NCI-H2196 (cell line): ENCODE results near the gene TMEM131.
"Not testable (repeated sequence)": the region's sequence is repeated elsewhere in the genome, so short reads cannot be mapped to it uniquely, and the experiment has no call there.

Experiments
- DNase-seq: peaks from one replicate; lab custom pipeline; 2025; ENCODE audit not compliant: unreplicated experiment; lab: John Stamatoyannopoulos, UW

TMEM131 gene

DNA sequence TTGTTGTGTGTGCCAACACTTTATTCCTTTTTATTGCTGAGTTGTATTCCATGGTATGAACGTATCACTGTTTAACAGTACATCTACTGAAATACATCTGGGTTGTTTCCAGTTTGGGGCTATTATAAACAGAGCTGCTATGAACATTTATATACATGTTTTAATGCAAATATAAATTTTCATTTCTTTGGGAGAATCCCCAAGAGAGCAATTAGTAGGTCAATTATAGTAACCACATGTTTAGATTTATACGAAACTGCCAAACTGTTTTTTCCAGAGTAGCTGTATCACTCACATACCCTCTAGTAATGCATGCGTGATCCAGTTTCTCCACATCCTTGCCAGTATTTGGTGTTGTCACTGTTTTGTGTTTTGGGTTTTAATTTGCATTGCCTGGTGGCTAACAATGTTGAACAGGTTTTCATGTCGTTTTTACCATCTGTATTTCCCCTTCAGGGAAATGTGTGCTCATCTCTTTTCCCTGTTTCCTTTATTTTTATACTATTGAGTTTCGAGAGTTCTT is 81.0 kb downstream of the TMEM131 start:
- no peak for DNase-seq

DNA sequence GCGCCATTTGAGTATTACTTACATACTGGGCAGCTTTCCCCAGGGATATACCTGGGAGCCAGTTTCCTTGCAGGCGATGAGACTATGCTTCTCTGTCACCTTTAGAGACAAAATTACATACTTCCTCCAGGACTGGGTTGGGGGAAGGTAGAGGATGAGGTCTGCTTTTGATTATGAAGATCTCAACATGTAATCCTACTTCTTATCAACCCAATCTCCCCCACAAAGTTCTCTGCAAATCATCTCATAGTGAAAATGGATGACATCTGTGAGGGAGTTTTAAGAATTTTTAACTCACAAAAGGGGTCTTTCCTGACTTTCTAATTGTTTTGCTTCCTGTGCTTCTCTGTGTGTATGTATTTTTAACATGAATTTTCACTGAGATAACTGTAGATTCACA is 81.9 kb downstream of the TMEM131 start:
- DNase-seq: no peak

DNA sequence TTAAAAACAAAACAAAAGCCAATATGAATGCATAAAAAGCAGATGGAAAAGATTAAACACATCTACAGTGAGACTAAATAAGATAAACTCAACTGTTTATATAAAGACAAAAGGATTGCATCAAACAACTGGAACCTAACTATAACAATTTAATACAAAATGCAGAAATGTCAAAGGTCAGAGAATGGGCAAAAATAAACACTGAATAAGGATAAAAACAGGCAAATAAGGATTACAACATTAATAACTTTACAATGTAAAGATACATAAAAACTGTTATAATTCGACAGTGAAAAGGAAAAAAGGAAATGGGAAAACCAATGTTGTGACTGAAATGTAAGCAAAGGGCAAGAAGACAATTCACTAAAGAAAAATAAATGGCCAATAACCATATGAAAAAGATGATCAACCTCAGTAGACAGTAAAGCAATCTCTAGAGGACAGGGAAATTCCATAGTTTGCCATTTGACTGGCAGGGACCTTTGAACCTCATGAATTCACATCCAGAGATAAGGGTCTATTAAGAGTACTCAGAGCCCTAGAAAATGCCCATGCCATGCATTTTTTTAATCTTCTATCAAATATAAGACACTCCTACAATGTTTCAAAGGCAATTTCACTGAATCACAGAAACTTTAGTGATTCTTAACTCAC is 83.7 kb downstream of the TMEM131 start:
- DNase-seq: no peak

DNA sequence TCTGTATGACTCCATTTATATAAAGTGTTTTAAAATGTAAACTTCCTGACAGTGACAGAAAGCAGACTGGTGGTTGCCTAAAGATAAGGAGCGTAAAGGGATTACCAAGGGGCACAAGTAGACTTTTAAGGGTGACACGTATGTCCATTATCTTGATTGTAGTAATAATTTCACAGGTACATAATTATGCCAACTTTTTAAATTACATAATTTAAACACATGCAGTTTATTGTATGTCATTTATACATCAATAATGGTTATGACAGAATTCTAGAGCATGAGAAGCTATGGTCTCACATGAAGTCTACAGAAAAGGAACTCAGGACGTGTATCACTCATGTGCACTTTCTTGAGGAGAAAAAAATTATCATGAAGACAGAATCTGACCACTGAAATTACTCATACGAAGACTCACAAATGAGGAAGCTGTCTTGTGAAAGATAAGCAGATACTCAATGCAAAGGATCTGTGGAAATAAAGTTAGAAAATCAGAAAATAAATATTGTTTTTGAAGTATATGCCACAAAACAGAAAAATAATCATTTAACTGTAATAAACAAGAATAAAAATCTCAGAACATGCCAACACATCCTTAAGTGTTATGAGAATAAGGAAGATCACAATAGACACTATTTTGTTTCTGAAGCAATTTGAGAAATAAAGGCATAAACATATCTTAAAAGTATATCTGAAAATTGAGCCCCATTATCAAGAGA is 84.4 kb downstream of the TMEM131 start:
- DNase-seq: no peak

DNA sequence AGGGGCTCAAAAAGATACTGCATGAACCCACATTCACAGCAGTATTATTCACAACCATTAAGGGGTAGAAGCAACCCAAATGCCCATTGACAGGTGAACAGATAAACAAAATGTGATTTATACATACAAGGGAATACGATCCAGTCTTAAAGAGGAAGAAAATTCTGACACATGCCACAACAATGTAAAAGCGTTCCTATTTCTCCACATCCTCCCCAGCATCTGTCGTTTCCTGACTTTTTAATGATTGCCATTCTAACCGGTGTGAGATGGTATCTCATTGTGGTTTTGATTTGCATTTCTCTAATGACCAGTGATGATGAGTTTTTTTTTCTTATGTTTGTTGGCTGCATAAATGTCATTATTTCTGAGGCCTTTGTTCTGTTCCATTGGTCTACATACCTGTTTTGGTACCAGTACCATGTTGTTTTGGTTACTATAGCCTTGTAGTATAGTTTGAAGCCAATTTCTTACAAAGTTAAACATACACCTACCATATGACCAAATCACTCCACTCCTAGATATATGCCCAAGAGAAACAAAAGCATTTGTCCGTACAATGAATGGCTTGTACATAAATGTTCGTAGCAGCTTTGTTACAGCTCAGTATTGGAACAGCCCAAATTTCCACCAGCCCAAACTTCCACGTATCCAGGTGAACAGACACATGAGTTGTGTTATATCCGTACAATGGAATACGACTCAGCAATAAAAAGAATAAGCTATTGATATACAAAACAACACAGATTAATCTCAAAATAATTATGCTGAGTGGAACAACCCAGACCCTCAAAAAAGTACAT is 85.1 kb downstream of the TMEM131 start:
- no peak for DNase-seq

DNA sequence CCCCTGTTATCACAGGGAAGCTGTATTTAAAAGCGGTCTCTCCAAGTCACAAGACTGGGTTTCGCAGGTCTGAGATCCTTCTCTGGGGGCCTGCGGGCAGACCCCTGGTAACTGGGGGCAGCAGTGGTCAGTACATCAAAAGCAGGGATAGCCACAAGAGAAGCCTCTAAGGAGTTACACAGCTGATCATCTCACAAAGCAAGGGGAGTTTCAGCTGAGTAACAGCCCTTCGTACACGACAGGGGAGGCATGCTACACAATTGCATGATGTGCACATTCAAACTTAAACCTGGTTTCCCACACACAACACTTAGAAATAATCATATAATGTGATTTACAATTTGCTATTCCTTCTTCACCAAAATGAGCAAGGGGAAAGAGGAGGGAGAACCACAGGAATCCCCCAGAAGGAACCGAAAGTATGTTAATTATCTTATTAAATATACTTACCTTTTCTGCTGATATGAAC is 87.5 kb downstream of the TMEM131 start:
- DNase-seq: no peak

DNA sequence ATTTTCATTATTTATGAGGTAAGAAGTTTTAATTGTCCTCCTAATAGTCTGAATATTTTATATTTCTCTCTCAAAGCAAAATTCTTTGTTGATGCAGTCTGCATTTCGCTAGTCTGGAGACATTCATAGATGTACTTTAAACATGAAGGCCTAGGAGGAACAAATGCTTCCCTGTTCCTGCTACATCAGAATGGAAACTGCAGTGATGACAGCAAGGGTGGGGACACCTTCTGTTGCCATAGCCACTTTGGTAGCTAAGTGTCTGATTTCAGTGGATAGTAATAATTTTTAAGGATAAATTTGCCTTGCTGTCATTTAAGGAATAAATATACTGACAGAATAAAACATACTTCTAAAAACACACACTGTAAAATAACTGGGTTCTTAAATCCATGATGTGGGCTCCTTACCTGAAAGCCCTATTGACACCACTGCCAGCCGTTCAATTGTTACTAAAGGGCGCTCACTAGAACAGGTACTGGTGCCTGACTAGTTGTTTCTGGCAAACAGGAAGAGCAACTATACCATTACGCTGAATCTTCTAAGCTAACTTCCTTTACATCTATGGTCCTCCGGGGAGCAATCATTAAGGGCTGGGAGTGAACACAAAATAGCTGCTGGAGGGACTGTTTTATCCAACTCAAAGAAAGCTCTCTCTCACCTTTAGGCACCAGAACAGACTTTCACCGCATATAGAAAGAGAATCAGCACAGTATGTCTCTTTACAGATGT is 88.2 kb downstream of the TMEM131 start:
- no peak for DNase-seq

DNA sequence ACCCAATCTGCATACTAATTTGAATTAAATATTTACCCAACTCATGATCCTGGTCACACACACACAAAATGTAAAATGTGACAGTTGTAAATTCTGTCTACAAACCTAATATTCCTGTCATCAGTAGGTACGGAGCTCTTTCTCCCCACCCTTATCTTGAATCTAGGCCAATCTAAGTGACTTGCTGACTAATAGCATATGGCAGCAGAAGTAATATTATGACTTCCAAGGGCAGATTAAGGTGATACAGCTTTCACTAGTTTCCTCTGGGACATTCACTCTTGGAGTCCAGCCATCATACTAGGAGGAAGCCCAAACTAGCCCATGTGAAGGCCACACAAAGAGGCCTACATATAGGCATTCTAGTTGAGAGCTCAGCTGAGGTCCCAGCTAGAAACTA is 89.4 kb downstream of the TMEM131 start:
- DNase-seq: no peak

DNA sequence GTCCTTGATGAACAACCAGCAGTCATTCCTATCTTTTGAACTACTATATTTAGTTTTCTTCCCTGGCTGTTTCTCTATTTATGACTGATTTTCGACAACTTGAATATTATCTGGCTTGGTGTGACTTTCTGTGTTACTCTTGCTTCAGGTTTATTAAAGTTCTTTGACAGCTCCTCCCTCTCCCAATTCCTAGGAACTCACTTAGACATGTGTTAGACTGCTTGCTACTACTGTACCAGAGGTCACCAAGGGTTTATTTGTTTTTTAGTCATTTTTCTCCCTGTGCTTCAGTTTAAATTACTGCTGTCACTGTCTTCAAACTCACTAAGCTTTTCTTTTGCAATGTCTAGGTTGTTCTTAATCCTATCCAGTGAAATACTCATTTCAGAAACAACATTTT is 90.5 kb downstream of the TMEM131 start:
- no peak for DNase-seq

DNA sequence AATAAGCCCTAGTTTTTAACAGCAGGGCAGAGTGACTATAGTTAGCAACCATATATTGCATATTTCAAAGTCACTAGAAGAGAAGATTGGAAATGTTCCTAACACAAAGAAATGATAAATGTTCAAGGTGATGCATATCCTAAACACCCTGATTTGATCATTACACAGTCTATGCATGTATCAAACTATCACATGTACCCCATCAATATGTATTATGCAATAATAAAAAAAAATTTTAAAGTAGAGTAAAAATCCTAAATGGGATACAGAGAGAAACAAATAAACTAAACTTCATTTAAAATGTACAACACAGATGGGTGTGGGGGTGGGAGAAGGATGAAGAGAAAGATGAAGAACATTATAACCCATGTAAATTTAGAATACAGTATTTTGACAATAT is 93.9 kb downstream of the TMEM131 start:
- no peak for DNase-seq

DNA sequence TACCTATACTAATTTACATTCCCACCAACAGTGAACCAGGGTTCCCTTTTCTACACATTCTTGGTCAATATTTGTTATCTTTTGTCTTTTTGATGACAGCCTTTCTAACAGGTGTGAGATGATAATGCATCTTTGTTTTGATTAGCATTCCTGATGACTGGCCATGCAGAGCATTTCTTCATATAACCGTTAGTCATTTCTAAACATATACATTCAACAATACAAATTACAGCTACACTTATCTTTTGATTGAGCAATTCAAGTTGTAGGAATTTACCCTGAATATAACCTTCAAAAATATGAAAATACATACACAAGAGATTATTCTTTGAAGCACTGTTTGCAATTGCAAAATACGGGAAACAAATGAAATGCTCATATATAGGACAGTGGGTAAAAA is 94.9 kb downstream of the TMEM131 start:
- no peak for DNase-seq

DNA sequence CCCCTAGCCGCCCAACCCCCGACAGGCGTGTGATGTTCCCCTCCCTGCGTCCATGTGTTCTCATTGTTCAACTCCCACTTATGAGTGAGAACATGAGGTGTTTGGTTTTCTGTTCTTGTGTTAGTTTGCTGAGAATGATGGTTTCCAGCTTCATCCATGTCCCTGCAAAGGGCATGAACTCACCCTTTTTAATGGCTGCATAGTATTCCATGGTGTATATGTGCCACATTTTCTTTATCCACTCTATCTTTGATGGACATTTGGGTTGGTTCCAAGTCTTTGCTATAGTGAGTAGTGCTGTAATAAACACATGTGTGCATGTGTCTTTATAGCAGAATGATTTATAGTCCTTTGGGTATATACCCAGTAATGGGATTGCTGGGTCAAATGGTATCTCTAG is 102.7 kb downstream of the TMEM131 start:
- not testable (repeated sequence) for DNase-seq

DNA sequence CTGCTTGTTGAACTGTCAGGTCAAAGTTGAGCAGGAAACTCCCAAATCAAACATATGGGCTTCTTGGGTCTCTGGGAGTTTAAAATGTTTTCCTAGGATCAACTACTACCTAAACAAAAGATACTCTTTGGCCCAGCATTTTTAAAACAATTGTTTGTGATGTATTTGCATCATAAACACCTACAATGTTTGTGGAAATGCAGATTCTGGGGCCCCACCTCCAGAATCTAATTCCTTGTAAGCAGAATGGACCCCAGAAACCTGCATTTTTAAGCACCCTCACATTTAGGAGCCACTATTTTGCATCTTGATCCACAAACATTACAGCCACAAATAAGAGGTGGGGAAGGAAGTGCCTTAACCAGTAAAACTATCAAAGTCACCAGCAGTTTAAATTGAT is 104.1 kb downstream of the TMEM131 start:
- no peak for DNase-seq

DNA sequence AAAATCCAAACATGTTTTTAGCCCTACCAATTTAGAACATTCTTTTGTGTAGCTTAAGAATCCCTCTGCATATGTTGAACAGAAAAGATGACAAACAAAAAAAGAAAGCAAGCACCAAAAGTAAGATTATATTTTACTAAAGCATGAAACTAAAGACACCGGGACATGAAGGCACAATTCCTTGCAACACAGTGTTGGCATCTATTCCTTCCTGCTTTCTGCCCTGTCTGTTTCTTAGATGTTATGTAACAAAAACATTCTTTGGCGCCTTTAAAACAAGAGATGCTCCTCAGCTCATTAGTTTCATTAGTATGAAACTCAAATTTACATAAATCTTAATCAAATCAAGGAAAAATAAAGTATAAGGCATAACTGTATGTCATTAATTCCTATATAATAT is 106.6 kb downstream of the TMEM131 start:
- DNase-seq: no peak

DNA sequence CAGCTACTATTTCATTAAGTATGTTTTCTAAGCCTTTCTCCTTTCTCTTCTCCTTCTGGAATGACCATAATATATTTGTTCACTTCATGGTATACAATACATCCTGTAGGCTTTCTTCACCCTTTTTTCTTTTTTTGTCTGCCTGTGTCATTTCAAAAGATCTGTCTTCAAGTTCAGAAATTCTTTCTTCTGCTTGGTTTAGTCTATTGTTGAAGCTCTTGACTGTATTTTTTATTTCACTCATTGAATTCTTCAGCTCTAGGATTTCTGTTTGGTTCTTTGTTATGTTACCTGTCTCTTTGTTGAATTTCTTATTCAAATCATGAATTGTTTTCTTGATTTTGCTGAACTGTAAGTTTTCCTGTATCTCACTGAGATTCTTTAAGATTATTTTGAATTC is 109.9 kb downstream of the TMEM131 start:
- DNase-seq: no peak

DNA sequence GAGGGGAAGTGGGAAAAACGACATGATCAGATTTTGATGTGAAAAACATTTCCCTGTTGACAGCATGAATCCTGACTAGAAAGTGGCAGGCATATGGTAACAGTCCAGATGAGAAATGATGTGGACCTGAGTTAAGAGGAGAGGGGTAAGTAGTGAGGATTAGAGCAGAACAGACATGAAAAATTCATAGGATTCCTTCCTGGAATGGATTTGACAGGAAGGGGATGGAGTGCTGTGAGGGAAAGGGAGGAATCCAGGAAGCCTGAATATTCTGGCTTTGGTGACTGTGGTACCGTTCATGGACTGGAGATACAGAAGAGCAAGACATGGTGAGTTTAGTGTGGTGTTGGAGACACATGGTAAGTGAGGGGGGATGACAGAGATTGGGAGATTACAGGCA is 115.4 kb downstream of the TMEM131 start:
- DNase-seq: no peak

DNA sequence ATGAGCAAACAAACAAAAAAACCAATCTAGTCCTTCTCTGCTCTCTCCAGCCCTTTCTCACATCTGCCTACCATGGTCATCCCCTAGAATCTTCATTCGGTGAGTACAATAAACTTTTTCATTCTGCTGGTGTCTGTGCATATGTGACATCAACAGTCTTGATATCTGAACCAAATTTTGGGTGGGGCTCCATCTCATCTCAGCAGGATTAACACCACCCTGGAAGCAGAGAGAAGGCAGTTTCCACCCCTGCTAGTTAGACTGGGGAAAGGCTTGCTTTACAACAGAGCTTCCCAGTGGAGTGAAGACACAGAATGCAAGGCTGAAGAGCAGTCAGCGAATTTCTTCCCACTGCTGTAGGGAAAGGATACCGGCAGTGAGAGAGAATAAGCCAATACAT is 116.9 kb downstream of the TMEM131 start:
- DNase-seq: no peak

DNA sequence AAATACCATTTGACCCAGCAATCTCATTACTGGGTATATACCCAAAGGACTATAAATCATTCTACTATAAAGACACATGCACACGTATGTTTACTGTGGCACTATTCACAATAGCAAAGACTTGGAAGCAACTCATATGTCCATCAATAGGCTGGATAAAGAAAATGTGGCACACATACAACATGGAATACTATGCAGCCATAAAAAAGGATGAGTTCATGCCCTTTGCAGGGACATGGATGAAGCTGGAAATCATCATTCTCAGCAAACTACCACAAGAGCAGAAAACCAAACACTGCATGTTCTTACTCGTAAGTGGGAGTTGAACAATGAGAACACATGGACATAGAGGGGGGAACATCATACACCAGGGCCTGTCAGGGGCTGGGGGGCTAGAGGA is 117.4 kb downstream of the TMEM131 start:
- not testable (repeated sequence) for DNase-seq

DNA sequence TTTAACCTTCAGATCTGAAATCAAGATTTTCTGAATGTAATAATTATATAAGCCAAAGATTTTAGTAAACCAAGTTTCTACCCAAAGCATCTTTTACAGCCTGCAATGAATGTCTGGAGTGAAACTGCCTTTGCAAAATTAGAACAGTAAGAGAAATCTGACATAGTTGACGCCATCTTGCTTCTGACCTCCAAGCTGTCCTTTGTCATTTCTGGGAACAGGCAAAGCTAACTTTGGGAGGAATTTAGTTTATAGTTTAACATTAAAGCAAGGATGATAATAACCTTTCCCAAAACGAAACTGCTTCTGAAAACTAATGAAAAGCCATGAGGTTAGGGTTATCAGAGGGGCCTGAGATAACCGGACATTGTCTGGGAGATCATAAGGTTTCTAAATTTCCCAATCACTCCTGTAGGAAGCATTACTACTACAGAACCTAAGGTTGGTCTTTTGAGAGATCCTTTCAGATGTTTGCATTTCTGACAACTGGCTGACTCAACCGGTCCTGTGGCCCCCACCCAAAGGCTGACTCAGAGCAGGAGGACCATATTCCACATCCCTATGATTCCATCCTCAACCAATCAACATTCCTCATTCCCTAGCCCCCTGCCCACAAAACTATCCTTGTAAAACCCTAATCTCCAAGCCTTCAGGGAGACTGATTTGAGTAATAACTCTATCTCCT is 124.5 kb downstream of the TMEM131 start:
- no peak for DNase-seq

DNA sequence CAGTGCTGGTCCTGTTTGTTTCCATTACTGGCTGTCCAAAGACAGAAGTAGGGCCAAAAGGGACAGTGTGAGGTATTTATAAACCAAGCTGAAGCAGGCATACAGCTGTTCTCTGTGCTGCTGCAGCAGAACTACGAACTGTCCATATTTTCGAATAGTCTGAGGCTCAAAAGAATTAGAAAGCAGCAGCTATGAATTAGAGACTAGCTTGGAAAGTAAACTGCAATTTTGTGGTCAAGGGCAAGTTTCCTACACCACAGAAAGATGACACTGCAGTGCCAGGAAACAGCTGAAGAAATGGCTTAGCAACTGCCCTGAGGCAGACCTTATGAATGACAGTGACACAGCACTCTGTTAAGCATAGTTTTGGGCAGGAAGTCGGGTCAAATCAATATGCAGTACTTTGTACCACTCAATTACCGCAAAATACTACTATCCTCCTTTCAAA is 125.3 kb downstream of the TMEM131 start:
- no peak for DNase-seq
